DOHH2 (cell line): ENCODE results near the gene ITGA11.

Experiments
- H3F3A ChIP-seq: fragments of 200-600 bp; sonication (generic), shearing (Covaris generic); 2 replicates; pipeline ENCODE4 v1.6.0; 2016; ENCODE audit warnings: antibody characterized with exemption, mild to moderate bottlenecking; ENCODE audit not compliant: control insufficient read depth, insufficient read depth
- H3K27ac ChIP-seq: fragments of 200-600 bp; sonication (generic); 2 replicates; pipeline ENCODE4 v1.5.1; 2014; ENCODE audit warnings: low read depth, mild to moderate bottlenecking, low read length, moderate library complexity
- H3K27me3 ChIP-seq: fragments of 200-600 bp; sonication (generic); 2 replicates; pipeline ENCODE4 v1.6.1; 2014; ENCODE audit warnings: mild to moderate bottlenecking, low read length, mixed read lengths; ENCODE audit not compliant: control insufficient read depth
- H3K36me3 ChIP-seq: fragments of 200-600 bp; sonication (generic); 2 replicates; pipeline ENCODE4 v1.6.1; 2014; ENCODE audit warnings: mild to moderate bottlenecking, low read length, moderate library complexity, mixed read lengths; ENCODE audit not compliant: control insufficient read depth
- H3K4me1 ChIP-seq: fragments of 200-600 bp; sonication (generic); 2 replicates; pipeline ENCODE4 v1.6.1; 2014; ENCODE audit warnings: mild to moderate bottlenecking, low read length, mixed read lengths; ENCODE audit not compliant: control insufficient read depth
- H3K4me2 ChIP-seq: fragments of 200-600 bp; sonication (generic); 2 replicates; pipeline ENCODE4 v1.6.0; 2014; ENCODE audit warnings: mild to moderate bottlenecking, low read length, moderate library complexity
- H3K4me3 ChIP-seq: fragments of 200-600 bp; sonication (generic); 2 replicates; pipeline ENCODE4 v1.5.1; 2014; ENCODE audit warnings: mild to moderate bottlenecking, low read length, mixed read lengths
- H3K79me2 ChIP-seq: fragments of 200-600 bp; sonication (generic); 2 replicates; pipeline ENCODE4 v1.6.1; 2014; ENCODE audit warnings: mild to moderate bottlenecking, low read length, mixed read lengths; ENCODE audit not compliant: control insufficient read depth
- H3K9me2 ChIP-seq: fragments of 200-600 bp; sonication (generic); replicated peaks from 2 replicates; pipeline ENCODE4 v1.6.1; 2014; ENCODE audit warnings: mild to moderate bottlenecking, low read length, mixed read lengths; ENCODE audit not compliant: control insufficient read depth
- H3K9me3 ChIP-seq: fragments of 200-600 bp; sonication (generic); 2 replicates; pipeline ENCODE4 v1.6.1; 2014; ENCODE audit warnings: antibody characterized with exemption, low read length, mixed read lengths; ENCODE audit not compliant: control insufficient read depth, insufficient read depth
- H4K20me1 ChIP-seq: fragments of 200-600 bp; sonication (generic); 2 replicates; pipeline ENCODE4 v1.6.0; 2014; ENCODE audit warnings: low read depth, mild to moderate bottlenecking, antibody characterized with exemption, low read length, moderate library complexity; ENCODE audit not compliant: control insufficient read depth, insufficient read depth
- EZH2phosphoT487 ChIP-seq: fragments of 200-600 bp; sonication (generic); IDR thresholded peaks from 2 replicates; pipeline ENCODE4 v1.6.1; 2017; ENCODE audit warnings: borderline replicate concordance, mild to moderate bottlenecking, antibody characterized with exemption, low read length, moderate library complexity, mixed read lengths
- TF ChIP-seq, protein P1 (sequence below): fragments of 200-600 bp; sonication (generic); IDR thresholded peaks from one replicate; pipeline ENCODE4 v1.5.1; 2014; ENCODE audit warnings: antibody characterized with exemption, mild to moderate bottlenecking, low read depth, low read length; ENCODE audit not compliant: poor library complexity, severe bottlenecking

Gene ITGA11

DNA sequence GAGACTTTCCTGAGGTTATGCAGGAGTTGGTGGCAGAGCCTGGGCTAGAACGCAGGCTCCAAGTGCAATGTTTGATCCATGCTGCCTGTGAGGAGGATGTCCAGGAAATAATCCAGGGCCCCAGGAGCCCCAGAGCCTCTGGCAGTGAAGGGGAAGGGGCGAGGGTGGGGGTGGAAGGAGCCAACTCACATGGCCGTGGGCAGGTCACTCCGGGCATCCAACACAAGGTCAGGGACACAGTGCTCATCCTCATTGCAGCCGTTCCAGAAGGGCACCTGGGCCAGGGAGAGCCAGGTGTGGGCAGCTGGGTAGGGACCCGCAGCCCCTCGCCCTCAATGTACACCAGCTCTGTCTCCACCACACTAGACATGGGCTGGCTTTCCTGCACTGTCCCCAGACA is 110.7 kb downstream of the ITGA11 start:
- TF ChIP-seq EZH2phosphoT487, result no peak
- TF ChIP-seq, protein P1, sequence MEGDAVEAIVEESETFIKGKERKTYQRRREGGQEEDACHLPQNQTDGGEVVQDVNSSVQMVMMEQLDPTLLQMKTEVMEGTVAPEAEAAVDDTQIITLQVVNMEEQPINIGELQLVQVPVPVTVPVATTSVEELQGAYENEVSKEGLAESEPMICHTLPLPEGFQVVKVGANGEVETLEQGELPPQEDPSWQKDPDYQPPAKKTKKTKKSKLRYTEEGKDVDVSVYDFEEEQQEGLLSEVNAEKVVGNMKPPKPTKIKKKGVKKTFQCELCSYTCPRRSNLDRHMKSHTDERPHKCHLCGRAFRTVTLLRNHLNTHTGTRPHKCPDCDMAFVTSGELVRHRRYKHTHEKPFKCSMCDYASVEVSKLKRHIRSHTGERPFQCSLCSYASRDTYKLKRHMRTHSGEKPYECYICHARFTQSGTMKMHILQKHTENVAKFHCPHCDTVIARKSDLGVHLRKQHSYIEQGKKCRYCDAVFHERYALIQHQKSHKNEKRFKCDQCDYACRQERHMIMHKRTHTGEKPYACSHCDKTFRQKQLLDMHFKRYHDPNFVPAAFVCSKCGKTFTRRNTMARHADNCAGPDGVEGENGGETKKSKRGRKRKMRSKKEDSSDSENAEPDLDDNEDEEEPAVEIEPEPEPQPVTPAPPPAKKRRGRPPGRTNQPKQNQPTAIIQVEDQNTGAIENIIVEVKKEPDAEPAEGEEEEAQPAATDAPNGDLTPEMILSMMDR, result no peak
- peaks cover 22% of the 10 kb centered on the region for H3K27me3 ChIP-seq
- no peaks in the 10 kb centered on the region for H4K20me1 ChIP-seq
- no peaks in the 10 kb centered on the region for H3K4me1 ChIP-seq
- H3K9me3 ChIP-seq, result no peaks in the 10 kb centered on the region
- no peaks in the 10 kb centered on the region for H3K79me2 ChIP-seq
- no peaks in the 10 kb centered on the region for H3F3A ChIP-seq
- no peaks in the 10 kb centered on the region for H3K9me2 ChIP-seq
- no peak overlapping the region for H3K4me2 ChIP-seq
- no peaks in the 10 kb centered on the region for H3K36me3 ChIP-seq
- no peak overlapping the region for H3K27ac ChIP-seq
- no peak overlapping the region for H3K4me3 ChIP-seq

DNA sequence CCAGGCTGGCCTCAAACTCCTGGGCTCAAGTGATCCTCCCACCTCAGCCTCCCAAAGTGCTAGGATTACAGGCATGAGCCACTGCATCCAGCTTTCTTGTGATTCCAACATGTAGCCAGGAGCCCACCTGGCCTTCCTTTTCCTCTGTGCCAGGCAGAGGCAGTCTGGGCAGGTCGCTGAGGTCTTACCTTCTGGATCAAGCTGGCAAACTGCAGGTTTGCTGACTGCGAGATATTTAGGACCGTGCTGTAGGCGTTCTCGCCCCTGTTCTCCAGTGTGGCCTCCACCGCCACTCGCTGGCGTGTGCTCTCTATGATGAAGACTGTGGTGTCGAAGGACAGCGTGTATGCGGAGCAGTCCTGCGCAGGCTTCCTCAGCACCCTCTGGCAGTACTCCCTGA is 112.0 kb downstream of the ITGA11 start:
- no peaks in the 10 kb centered on the region for H3K79me2 ChIP-seq
- H3K36me3 ChIP-seq, result no peaks in the 10 kb centered on the region
- no peaks in the 10 kb centered on the region for H4K20me1 ChIP-seq
- H3K9me2 ChIP-seq, result no peaks in the 10 kb centered on the region
- H3K4me1 ChIP-seq, result no peaks in the 10 kb centered on the region
- H3K27me3 ChIP-seq, result peaks cover 14% of the 10 kb centered on the region
- H3K4me2 ChIP-seq, result no peak overlapping the region
- no peak overlapping the region for H3K4me3 ChIP-seq
- H3K9me3 ChIP-seq, result no peaks in the 10 kb centered on the region
- no peaks in the 10 kb centered on the region for H3F3A ChIP-seq
- TF ChIP-seq EZH2phosphoT487, result no peak
- TF ChIP-seq, protein P1, result no peak
- H3K27ac ChIP-seq, result no peak overlapping the region

DNA sequence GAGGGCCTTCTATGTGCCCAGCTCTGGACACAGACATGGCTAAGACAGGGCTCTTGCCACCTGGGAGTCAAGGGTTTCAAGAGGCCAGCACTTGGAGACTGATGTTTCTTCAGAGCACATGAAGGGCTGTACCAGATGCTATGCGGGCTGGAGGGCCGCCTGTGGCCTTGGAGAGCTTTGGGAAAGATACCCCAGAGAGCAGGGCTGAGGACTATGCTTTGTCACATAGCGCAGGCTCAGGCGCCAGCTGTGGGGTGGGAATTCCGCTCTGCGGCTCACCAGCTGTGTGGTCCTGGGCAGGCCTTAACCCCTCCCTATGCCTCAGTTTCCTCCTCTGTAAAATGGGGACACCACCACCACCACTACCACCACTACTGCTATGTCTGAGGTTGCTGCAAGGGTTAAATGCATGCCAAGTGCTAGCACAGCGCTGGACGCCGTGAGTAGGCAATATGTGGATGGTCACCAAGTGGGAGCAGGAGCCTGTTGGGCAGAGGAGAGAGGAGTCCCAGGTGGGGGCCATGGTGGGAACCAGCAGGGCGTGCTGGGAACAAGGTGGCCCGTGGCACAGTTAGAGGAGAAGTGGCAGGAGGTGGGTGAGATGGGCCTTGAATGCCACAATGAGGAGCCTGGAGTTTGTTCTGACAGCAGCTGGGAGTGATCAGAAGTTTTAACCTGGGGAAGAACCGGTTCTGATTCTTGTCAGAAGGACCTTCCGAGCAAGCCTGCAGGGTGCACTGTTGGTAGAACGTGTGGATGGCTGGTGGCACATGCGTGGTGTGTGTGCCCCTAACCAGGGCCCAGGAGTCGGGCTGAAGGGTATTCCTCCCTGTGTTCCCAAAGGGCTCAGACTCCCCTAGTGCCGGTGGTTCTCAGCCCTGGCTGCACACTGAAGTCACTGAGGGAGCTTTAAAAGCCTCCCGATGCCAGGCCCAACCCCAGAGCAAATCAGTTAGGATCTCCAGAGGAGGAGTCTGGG is 112.7 kb downstream of the ITGA11 start:
- Histone ChIP-seq H3K9me2 (no peaks in the 10 kb centered on the region), H3K79me2 (no peaks in the 10 kb centered on the region), H3K4me1 (no peaks in the 10 kb centered on the region), H3F3A (no peaks in the 10 kb centered on the region), H3K9me3 (no peaks in the 10 kb centered on the region), H4K20me1 (no peaks in the 10 kb centered on the region), H3K36me3 (no peaks in the 10 kb centered on the region), H3K4me3 (no peak overlapping the region), H3K27ac (no peak overlapping the region), H3K4me2 (no peak overlapping the region), H3K27me3 (peaks cover 11% of the 10 kb centered on the region)
- TF ChIP-seq EZH2phosphoT487, result no peak
- TF ChIP-seq, protein P1, result no peak
